NCI-H524 treated with DMSO at 0.1 percent for 48 hours (cell line): ENCODE data around the gene TMEM237.

ENCODE experiments used
- DNase-seq: peaks from one replicate; lab custom pipeline; 2025; lab: John Stamatoyannopoulos, UW

The TMEM237 gene

GRCh38 chr2:201642086-201642578 lies 1.2 kb downstream of the TMEM237 start:
- no peak for DNase-seq

GRCh38 chr2:201639205-201639604 lies 4.1 kb downstream of the TMEM237 start:
- no peak for DNase-seq

- DNase-seq = no peak
Measured at GRCh38 chr2:201638326-201638725, 5.0 kb downstream of the TMEM237 start.

GRCh38 chr2:201633661-201634249 lies 9.5 kb downstream of the TMEM237 start:
- no peak for DNase-seq

- peak; percentile 54 for DNase-seq
Measured at GRCh38 chr2:201631041-201631440, 12.3 kb downstream of the TMEM237 start.

- no peak for DNase-seq
Measured at GRCh38 chr2:201630577-201630976, 12.7 kb downstream of the TMEM237 start.

GRCh38 chr2:201628545-201628944 lies 14.8 kb downstream of the TMEM237 start:
- DNase-seq = no peak

- DNase-seq = no peak
Measured at GRCh38 chr2:201622306-201622970, 20.9 kb downstream of the TMEM237 start.

- no peak for DNase-seq
Measured at GRCh38 chr2:201621293-201621999, 21.9 kb downstream of the TMEM237 start.

GRCh38 chr2:201618744-201619662 lies 24.3 kb downstream of the TMEM237 start:
- no peak for DNase-seq

GRCh38 chr2:201608021-201608420 lies 35.3 kb downstream of the TMEM237 start:
- no peak for DNase-seq

GRCh38 chr2:201607568-201607967 lies 35.7 kb downstream of the TMEM237 start:
- DNase-seq = no peak

GRCh38 chr2:201600906-201601305 lies 42.4 kb downstream of the TMEM237 start:
- no peak for DNase-seq

- DNase-seq = no peak
Measured at GRCh38 chr2:201597397-201597796, 45.9 kb downstream of the TMEM237 start.

GRCh38 chr2:201580486-201580885 lies 62.8 kb downstream of the TMEM237 start:
- DNase-seq = no peak

GRCh38 chr2:201579536-201579935 lies 63.8 kb downstream of the TMEM237 start:
- no peak for DNase-seq

- no peak for DNase-seq
Measured at GRCh38 chr2:201575971-201576370, 67.3 kb downstream of the TMEM237 start.

- DNase-seq = no peak
Measured at GRCh38 chr2:201574766-201575165, 68.5 kb downstream of the TMEM237 start.

- no peak for DNase-seq
Measured at GRCh38 chr2:201572846-201573508, 70.3 kb downstream of the TMEM237 start.
